Subcutaneous adipose tissue (tissue), 4 donors: Measurements from ENCODE around the gene SETD1B. TPM values are rescaled to one million over a fixed set of nuclear protein-coding genes. Genes with fewer than 3 reads are reported as not detected.

Source experiments
- total RNA-seq, 4 donors: library from RNA; depleted of rRNA; stranded (reverse); fragments of >200 nt; gene quantifications; one replicate each; pipeline ENCODE4 v1.1.0, GENCODE V29; 2016
- TF ChIP-seq, protein P1 (sequence below): fragments of 450-650 bp; IDR thresholded peaks from one replicate; pipeline ENCODE4 v1.5.1; 2016; ENCODE audit warnings: low read depth, mild to moderate bottlenecking, control low read depth, antibody characterized with exemption, moderate library complexity

The SETD1B gene
- total RNA-seq, 4 donors from 2014 or later, result 3.7 to 14.7 (median 6.4) TPM

- TF ChIP-seq, protein P1, sequence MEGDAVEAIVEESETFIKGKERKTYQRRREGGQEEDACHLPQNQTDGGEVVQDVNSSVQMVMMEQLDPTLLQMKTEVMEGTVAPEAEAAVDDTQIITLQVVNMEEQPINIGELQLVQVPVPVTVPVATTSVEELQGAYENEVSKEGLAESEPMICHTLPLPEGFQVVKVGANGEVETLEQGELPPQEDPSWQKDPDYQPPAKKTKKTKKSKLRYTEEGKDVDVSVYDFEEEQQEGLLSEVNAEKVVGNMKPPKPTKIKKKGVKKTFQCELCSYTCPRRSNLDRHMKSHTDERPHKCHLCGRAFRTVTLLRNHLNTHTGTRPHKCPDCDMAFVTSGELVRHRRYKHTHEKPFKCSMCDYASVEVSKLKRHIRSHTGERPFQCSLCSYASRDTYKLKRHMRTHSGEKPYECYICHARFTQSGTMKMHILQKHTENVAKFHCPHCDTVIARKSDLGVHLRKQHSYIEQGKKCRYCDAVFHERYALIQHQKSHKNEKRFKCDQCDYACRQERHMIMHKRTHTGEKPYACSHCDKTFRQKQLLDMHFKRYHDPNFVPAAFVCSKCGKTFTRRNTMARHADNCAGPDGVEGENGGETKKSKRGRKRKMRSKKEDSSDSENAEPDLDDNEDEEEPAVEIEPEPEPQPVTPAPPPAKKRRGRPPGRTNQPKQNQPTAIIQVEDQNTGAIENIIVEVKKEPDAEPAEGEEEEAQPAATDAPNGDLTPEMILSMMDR, result no peak
These were observed 24.5 kb downstream of the SETD1B start for GRCh38 chr12:121828306-121828705.

- TF ChIP-seq, protein P1, result no peak
These were observed 25.0 kb downstream of the SETD1B start for GRCh38 chr12:121828826-121829225.

GRCh38 chr12:121829250-121829918, 25.6 kb downstream of the SETD1B start:
- TF ChIP-seq, protein P1, result no peak

DNA sequence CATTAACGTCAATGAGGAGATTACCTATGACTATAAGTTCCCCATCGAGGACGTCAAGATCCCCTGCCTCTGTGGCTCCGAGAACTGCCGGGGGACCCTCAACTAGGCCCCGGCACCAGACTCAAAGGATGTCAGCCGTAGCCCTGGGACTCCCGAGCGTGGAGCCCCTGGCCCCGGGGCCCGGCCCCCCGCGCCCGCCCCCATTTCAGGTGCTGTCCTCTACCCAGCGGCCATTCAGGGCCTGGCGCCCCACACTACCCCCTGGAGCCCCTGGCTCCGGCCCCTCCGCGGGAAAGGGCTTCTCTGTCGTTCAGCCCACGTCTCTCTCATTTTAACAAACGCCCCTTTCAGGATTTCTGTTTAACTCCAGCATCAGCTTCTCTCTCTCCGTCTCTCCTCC, 26.3 kb downstream of the SETD1B start:
- TF ChIP-seq, protein P1, result no peak

GRCh38 chr12:121830588-121831265, 26.9 kb downstream of the SETD1B start:
- TF ChIP-seq, protein P1, result no peak

DNA sequence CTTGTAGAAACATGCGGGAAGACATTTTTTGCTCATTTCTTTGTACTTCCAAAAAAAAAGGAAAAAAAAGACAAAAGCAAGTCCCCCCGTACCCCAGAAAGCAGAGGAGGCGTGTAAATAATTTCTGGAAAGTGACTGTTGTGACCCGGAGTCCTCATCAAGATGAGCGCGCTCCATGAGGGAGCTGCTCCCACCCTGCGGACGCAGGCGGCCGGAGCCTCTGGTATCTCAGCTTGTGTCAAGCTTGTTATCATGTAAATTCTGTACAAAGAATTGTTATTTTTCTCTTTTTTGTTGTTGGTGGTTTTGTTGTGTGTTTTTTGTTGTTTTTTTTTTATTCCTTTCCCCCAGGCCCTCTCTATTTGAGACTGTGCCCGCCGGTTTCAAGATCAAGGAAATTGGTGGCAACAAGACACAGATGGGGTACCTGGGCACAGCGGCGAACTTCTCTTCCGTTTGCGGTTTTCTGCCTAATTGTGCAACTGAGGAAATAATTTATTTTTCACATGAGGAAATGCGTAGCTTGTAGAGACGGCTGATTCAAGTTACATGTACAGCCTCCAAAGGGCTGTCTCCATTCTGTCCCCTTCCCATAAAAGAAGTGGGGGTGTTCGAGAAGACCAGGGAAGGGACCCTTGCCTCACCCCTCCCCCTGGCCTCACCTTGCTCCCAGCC, 27.9 kb downstream of the SETD1B start:
- TF ChIP-seq, protein P1, result no peak

- TF ChIP-seq, protein P1, result no peak
These were observed 33.9 kb downstream of the SETD1B start for GRCh38 chr12:121837680-121838079.
